ENCODE data around the gene PIK3R3. TPM values are rescaled to one million over a fixed set of nuclear protein-coding genes. Genes with fewer than 3 reads are reported as not detected.

The PIK3R3 gene
- total RNA-seq, 4 donors from 2014 or later = 16.7 to 91.0 (median 49.0) TPM

- TF ChIP-seq CTCF (IDR thresholded peaks at IDR 0.05; ENCODE audit: low read depth) = no peak
Observed at GRCh38 chr1:46061146-46061545, 71.3 kb downstream of the PIK3R3 start.

GRCh38 chr1:46058936-46059335, 73.5 kb downstream of the PIK3R3 start:
- TF ChIP-seq CTCF (IDR thresholded peaks at IDR 0.05; ENCODE audit: low read depth) = no peak

GRCh38 chr1:46057781-46058180, 74.6 kb downstream of the PIK3R3 start:
- TF ChIP-seq CTCF (IDR thresholded peaks at IDR 0.05; ENCODE audit: low read depth) = no peak

- TF ChIP-seq CTCF (IDR thresholded peaks at IDR 0.05; ENCODE audit: low read depth) = no peak
Observed at GRCh38 chr1:46056325-46056724, 76.1 kb downstream of the PIK3R3 start.

GRCh38 chr1:46053734-46054133, 78.7 kb downstream of the PIK3R3 start:
- no peak for TF ChIP-seq CTCF (IDR thresholded peaks at IDR 0.05; ENCODE audit: low read depth)

GRCh38 chr1:46044116-46044515, 88.3 kb downstream of the PIK3R3 start:
- TF ChIP-seq CTCF (IDR thresholded peaks at IDR 0.05; ENCODE audit: low read depth) = no peak

- no peak for TF ChIP-seq CTCF (IDR thresholded peaks at IDR 0.05; ENCODE audit: low read depth)
Observed at GRCh38 chr1:46043458-46044017, 88.9 kb downstream of the PIK3R3 start.

Data from subcutaneous adipose tissue (tissue), 4 donors.